GM18867 (cell line): Measurements from ENCODE around the gene MAN2B1.
"Not testable (repeated sequence)": the region's sequence is repeated elsewhere in the genome, so short reads cannot be mapped to it uniquely, and the experiment has no call there.

Experiments
- ATAC-seq: cut with Tn5 transposase; IDR thresholded peaks from one replicate; pipeline ENCODE4 v1.9.1; 2021; ENCODE audit warnings: mild to moderate bottlenecking, moderate library complexity; ENCODE audit not compliant: unreplicated experiment

MAN2B1 gene

DNA sequence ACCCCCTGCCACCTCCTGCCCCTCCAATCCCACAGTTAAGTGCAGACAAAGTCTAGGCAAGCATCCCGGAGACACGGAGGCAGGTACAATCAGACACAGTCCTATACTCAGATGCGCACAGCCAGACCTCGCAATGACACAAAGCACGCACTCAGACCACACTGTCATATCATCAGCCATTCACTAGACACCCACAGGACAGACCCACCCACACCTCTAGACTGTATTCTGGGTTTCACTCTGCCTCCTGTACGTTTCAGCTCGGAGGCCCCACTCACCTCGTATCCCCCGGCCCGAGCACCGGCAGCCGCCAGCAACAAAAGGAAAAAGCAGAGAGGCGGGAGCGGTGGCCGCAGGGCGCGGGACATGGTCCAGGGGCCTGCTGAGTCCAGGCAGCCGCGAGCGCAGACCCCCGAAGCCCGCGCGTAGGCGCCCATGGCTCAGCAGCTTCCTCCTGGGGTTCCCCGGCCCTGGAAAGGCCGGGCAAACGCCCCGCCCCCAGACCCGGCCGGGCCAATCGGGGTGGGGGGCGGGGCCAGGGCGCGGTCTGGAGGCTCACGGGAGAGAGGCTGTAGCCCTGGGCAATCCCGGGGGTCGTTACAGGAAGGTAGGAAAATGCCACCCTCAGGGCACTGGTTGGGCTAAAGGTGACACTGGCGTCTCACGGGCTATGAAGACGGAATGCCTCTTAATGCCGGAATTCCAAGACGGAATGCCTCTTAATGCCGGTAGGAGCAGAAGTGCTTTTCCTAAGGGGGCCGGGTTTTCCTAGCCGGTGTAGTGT is at the start of gene MAN2B1, which contains the start of gene WDR83:
MAN2B1 (minus strand) TSS at position 478 of the 784 bp plus-strand sequence; CDS start at position 437, 41 bp downstream.
WDR83 (plus strand) TSS at position 543 of the 784 bp plus-strand sequence. CDS start 2,984 bp downstream, outside the sequence.
- ATAC-seq: peak; percentile 54

DNA sequence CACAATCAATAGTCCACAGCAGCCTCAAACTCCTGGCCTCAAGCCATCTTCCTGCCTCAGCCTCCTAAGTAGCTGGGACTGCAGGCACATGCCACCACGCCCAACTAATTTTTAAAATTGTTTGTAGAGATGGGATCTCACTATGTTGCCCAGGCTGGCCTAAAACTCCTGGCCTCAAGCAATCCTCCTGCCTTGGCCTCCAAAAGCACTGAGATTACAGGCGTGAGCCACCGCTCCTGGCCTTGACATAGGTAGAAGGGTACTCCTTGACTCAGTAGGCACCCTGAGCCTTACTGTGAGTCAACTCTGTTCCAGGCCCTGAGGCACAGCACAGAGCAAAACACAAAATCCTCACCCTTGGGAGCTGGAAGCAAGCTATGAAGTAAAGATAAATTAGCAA is 49.4 kb upstream of the MAN2B1 start:
- ATAC-seq: no peak

DNA sequence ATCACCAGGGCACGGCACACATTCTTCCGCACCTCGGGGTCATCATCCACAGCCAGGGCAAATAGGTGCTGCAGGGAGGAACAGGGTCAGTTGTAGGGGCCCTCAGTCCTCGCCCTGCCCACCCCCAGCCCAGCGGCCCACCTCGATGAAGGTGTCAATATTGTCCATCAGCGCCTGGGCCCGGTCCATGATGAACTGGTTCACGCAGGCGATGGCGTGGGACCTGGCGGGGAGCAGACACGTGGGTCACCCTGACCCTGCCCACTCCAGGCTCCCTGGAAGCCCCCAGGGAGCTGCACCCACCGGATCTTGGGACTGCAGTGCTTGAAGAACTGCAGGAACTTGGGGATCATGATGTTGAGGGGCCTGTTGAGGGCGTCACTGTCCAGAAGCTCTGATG is 48.6 kb upstream of the MAN2B1 start:
- ATAC-seq: no peak

DNA sequence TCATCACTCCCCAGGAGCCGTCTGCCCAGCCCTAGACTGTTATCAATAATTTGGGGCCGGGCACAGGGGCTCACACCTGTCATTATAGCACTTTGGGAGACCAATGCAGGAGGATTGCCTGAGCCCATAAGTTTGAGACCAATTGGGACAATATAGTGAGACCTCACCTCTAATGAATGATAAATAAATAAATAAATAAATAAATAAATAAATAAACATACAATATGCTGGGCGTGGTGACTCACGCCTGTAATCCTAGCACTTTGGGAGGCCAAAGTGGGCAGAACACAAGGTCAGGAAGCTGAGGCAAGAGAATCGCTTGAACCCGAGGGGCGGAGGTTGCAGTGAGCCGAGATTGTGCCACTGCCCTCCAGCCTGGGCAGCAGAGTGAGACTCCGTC is 46.8 kb upstream of the MAN2B1 start:
- not testable (repeated sequence) for ATAC-seq

- not testable (repeated sequence) for ATAC-seq
Observed at GRCh38 chr19:12712077-12712476, 45.5 kb upstream of the MAN2B1 start.

- ATAC-seq: no peak
Observed at GRCh38 chr19:12711187-12711586, 44.6 kb upstream of the MAN2B1 start.

- no peak for ATAC-seq
Observed at GRCh38 chr19:12708641-12709040, 42.1 kb upstream of the MAN2B1 start.

DNA sequence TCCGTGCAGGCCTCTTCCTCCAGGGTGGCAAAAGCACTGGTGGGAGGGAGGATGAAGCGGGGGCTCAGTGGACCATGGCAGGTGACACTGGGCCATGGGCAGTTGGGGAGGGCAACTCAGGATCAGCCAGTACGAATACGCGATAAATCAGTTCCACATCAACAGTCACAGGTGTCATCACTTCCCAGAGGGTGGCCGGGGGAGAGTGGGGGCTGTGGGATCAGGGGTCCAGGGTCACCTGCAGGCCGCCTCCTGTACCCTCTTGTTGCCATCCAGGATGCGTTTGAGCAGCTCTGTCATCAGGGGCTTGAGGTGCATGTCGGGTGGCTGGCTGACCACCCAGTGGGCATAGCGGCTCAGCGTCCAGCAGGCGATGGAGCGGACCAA is 39.8 kb upstream of the MAN2B1 start:
- ATAC-seq: no peak

DNA sequence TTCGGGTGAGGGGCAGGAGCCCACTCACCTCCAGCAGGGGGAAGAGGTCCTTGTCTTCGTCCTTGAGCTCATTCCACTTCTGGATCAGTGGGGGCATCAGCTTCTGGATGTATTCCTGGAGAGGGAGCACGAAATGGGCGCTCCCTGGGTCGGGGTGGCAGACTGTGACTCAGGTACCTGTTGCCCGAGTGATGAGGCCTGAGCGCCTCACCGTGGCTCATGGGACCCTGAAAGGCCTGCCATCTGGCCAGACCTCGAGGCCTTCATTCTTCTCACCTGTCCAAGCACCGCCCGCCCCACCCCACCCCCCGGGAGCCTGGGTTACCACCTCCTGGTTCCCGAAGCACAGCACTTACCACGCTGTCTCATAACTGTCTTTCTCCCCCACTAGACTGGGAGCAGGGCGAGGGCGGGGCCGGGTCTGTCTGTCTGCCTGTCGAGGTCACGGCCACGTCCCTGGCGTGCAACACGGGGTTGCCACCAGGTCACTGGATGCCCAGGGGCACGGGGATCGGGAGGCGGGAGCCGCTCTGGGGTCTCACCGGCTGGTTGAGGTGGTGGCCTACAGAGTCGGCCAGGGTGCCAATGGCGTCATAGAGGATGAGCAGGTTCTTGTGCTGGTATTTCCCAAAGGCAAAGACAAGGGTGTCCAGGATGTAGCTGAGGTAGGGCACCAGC is 39.3 kb upstream of the MAN2B1 start:
- no peak for ATAC-seq

DNA sequence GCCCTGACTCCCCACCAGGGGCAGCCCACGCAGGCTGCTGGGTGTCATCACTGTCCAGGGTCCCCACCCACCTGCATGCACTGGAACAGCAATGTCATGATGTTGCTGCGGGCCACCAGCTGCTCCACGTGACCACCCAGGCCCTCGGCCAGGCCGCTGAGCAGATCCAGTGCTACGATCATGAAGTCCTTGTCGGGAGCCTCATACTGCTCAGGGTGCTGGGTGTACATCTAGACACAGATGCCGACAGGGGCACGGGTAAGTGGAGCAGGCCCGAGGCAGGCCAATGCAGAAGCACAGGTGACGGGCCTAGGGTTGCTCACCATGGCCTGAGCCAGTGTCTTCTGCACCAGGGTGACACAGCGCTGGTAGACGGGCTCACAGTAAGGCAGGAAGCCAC is 38.6 kb upstream of the MAN2B1 start:
- no peak for ATAC-seq

- no peak for ATAC-seq
Observed at GRCh38 chr19:12703046-12703445, 36.5 kb upstream of the MAN2B1 start.

DNA sequence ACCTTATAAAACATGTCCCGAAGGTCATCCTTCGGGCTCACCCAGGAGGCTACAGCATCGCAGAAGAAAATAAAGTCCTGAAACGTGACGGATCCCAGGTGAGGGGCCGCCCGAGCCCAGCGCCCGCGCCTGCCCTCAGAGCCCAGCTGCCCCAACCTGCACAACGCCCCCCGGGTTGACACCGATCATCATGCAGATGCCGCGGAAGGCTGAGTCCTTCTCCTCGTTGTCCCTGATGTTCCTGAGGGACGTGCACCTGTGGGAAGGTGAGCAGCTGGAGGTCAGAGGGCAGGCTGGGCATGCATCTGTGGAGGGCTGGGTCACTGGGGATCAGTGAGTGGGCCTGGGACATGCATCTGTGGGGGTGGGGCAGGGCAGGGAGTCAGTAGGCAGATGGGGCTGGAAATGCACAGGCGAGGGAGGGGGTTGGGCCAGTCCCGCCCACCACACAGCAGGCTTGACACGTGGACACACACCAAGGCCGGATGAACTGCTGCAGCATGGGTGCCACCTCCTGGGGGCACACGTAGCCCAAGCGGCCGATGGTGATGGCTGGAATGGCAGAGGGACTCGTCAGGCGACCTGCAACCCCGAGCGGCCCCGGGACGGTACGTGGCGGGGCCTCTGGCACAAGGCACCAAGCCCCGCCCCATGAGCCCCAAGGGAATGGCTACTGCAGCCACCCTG is 35.2 kb upstream of the MAN2B1 start:
- no peak for ATAC-seq

GRCh38 chr19:12698138-12698537 is 31.6 kb upstream of the MAN2B1 start:
- no peak for ATAC-seq

DNA sequence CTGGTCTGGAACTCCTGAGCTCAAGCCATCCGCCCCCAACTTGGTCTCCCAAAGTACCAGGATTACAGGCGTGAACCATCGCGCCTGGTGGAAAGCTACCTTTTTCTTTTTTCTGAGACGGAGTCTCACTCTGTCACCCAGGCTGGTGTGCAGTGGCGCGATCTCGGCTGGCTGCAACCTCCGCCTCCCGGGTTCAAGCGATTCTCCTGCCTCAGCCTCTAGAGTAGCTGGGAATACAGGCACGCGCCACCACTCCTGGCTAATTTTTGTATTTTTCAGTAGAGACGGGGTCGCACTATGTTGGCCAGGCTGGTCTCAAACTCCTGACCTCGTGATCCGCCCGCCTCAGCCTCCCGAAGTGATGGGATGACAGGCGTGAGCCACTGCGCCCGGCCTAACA is 30.9 kb upstream of the MAN2B1 start:
- not testable (repeated sequence) for ATAC-seq

DNA sequence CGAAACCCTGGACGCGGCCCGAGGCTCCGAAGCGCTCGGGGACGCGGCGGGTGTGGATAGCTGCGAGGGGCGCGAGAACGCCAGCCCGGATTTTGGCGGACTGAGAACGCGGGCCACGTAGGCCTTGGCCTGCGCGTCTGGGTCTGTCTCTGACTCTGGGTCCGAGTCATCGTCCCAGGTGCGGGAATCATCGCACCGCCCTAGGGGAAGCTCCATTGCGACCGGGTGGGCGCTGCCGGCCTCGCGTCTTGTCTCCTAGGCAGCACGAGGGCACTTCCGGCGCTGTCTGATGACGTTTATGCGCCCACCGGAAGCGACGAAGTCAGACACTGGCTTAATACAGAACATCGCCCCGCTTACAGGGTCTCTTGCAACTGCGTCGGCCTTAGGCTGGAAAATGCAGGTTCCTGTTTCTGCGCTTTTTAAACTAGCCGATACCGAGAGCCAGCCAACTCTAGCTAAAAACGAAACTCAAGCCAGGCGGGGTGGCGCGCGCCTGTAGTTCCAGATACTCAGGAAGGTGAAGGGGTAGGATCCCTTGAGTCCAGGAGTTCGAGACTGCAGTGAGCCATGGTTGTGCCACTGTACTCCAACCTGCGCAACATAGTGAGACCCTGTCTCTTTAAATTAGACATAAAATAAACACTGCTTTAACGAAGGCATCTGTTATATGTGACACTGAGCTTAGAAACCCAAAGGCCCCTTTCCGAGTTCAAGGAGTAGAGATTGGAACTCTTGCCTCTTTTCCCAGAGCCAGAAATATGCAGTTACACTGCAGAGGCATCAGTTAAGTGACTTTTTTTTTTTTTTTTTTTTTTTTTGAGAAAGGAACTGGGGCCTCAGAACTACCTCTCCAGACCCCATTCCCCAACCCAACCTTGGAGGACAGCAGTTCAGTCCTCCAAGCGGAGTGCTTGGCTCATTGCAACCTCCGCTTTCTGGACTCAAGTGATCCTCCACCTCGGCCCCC is 30.1 kb upstream of the MAN2B1 start, which contains the start of gene FBXW9:
FBXW9 (minus strand) TSS at position 266 of the 970 bp plus-strand sequence; CDS start at position 216, 50 bp downstream.
- ATAC-seq: peak; percentile 76

- ATAC-seq: peak; percentile 18
Observed at GRCh38 chr19:12695997-12696365, 29.4 kb upstream of the MAN2B1 start.

- no peak for ATAC-seq
Observed at GRCh38 chr19:12695514-12695913, 29.0 kb upstream of the MAN2B1 start.

DNA sequence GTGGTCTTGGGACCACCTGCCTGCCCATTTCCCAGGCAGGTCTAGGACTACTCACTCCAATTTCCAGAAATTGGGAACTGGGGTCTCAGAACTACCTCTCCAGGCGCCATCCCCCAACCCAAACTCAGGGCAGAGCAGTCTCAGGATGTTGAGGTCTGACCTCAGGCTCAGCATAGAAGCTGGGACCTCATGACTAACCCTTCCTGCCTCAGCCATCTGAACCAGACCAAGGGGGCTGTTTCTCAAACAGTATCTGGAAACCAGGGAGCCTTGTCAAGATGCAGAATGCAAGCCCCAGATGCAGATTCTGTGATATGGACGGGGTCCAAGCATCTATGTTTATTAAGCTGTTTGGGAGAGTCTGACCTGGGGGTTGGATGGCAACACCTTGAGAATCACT is 28.6 kb upstream of the MAN2B1 start:
- ATAC-seq: no peak

- no peak for ATAC-seq
Observed at GRCh38 chr19:12694641-12695040, 28.1 kb upstream of the MAN2B1 start.

GRCh38 chr19:12692960-12693359 is 26.4 kb upstream of the MAN2B1 start:
- ATAC-seq: no peak
